HG03571 (cell line): ENCODE data around the gene MYOM1.

ENCODE experiments used
- ATAC-seq: cut with Tn5 transposase; IDR thresholded peaks from one replicate; pipeline ENCODE4 v1.9.1; 2021; ENCODE audit not compliant: unreplicated experiment

The MYOM1 gene

DNA sequence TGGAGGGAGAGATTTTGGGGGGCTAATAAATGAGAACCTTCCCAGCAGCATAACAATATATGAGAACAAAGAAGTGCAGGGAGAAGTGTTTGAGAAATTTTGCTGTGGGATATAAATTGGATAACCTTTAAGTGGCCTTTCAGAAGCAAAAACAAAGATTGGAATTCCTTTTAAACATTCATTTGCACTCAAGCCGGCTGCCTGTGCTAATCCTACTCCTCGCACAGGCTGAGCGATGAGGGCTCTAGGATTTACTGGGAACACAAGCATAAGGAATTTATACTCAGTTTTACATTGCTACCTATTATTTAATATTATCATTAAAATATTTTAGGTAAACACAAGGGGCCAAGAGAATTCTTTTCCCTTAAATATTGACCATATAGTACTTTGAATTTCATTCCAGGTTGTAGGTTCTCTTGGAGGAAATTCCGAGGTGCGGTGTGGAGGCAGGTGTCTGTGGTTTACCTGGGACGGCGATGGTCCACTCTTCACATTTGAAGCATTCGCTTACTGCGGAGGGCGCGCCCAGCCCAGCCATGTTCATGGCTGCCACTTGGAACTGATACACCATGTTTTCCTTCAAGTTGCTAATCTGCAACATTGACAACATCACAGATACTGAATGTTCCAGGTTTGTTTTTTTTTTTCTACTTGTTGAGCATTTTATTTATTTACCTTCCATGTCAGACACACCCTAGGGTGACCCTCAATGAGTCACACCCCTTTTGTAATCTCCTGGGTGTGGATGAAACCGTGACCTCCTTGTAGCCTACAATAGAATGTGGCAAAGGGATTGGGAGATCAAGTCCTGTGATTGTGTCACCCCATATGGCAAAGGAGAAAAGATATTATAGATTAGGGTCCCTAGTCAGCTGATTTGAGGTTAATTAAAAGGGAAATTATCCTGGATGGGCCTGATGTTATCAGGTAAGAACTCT lies 100.1 kb downstream of the MYOM1 start:
- ATAC-seq, result no peak

DNA sequence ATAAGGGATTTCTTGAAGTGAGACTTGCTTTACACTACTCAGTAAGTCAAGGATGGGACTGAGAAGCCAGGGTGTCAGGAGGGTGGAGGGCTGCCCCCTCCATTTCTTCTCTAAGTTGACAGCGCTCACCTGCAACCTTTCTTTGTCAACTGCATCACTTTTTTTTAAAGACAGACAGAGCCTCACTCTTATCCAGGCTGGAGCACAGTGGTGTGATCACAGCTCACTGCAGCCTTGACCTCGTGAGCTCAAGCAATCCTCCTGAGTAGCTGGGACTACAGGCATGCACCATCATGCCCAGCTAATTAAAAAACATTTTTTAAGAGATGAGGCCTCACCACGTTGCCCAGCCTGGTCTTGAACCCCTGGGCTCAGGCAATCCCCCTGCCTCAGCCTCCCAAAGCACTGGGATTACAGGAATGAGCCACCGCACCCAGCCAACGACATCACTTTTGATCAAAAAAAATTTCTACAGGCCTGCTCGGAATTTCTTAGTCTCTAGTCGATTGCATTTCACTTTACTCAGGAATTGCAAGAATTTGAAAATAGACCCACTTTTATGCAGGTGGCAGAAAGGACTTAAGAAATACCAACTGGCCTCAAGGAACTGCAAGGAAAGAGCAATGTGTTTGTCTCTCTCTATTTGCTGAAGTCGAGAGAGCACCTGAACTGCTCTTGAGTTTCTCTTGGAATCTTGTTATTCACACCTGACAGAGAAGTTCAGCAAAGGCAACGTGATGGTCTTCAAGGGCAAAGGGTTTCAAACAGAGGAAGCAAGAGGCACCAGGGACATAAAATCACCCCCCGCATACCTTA lies 101.4 kb downstream of the MYOM1 start:
- no peak for ATAC-seq

DNA sequence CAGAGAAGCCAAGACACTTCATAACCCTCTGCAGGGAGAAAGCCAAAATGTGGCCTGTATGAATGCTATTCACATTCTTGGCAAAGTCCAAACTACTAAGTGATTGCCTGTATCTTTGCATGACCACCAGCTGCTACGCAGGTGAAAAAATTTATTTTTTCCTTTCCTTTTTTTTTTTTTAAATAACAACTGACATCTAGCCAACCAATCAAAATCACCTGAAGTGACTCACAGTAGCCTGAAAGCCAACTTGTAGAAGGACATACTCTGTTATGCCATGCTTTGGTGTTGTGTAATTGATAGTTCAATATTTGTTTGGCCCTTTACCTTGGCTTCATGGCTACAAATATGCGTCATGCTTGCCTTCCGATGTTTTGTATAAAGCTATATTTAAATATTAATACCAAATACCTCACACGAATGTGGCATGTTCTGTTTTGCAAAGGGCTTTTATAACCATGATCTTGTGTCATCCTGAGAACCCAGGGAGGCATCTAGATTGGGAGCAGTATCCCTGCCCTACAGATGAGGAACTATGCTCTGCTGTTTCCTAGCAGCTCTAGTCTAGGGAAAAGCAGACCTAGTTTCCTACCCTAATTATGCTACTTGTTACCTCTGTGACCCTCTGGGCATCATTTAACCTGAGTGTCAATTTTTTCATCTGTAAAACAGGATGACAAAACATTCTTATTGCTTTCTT lies 102.1 kb downstream of the MYOM1 start:
- no peak for ATAC-seq

DNA sequence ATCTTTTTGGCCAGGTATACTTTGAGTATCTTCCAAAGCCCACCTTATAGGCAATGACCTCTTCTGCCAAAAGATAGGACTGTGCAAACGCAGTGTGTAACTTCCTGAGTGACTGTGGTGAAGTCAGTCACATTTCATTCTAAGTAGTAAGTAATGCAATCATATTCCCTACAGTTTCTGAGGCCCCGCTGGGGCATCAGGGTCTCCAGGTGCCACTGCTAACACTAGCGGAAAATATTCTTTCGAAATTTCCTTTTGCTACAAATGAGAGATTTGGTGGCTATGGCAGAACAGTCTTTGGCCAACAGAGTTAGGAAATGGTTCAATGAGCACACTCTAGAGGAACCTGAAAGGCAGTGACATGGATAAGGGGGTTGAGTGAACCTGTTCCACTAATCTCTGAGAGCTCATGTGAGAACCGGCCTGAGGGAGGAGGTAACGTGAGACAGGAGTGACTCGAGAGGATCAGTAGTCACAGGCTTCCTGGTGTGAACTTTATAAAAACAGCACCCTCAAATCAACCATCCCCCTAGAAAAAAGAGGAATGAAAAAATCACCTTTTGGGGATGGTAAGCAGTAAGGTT lies 104.2 kb downstream of the MYOM1 start:
- no peak for ATAC-seq

DNA sequence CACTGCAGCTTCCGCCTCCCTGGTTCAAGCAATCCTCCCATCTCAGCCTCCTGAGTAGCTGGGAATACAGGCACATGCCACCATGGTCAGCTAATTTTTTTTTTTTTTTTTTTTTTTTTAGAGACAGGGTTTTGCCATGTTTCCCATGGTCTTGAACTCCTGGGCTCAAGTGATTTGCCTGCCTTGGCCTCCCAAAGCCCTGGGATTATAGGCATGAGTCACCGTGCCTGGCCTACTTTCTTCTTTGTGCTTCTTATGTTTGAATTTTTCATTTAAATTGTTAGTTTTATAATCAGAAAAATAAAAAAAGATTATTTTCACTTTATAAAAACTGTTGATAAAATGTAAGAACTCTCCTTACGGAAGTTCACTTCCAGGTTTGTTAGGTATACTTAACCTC lies 105.3 kb downstream of the MYOM1 start:
- no peak for ATAC-seq

DNA sequence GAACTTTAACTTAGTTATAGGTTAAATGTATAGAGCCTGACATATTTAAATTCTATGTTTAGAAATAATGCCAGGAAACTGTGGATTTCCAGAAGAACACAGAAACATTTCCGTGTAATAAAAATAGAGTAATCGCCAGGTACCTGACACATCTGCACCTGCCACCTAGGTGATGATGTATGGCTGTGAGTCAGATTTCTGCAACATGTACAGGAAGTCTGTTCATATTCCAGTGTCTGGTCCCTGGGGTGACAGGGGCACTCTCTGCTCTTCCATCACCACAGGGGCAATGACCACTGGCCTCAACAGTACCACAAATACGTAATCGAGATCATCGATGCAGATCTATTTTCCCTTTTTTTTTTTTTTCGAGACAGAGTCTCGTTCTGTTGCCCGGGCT lies 105.7 kb downstream of the MYOM1 start:
- no peak for ATAC-seq

DNA sequence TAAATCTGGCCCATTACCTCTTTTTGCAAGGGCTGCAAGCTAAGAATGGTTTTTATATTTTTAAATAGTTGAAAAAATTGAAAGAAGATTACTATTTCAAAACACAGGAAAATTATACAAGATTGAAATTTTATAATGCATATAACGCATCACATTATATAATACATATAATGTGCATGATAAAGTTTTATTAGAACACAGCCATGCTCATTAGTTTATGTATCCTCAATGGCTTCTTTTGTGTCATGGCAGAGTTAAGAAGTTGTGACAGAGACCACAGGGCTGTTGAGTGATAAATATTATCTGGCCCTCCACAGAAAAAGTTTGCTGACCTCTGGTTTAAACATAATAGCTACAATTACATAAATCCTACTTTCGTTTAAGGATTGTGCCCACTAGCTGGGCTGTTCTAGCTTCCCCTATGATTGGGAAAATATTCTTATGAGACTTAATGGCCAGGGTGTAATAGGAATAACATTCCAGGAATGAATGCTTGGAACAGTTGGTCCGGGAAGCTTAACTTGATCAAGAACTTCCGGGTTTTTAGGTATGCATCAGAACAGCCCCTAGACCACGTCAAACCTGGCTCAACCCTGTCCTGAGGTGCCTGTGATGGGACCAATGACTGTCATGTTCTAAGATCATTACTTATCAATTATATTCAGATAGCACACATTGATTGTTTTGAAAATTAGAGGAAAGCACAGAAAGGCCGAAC lies 108.1 kb downstream of the MYOM1 start:
- ATAC-seq, result no peak

DNA sequence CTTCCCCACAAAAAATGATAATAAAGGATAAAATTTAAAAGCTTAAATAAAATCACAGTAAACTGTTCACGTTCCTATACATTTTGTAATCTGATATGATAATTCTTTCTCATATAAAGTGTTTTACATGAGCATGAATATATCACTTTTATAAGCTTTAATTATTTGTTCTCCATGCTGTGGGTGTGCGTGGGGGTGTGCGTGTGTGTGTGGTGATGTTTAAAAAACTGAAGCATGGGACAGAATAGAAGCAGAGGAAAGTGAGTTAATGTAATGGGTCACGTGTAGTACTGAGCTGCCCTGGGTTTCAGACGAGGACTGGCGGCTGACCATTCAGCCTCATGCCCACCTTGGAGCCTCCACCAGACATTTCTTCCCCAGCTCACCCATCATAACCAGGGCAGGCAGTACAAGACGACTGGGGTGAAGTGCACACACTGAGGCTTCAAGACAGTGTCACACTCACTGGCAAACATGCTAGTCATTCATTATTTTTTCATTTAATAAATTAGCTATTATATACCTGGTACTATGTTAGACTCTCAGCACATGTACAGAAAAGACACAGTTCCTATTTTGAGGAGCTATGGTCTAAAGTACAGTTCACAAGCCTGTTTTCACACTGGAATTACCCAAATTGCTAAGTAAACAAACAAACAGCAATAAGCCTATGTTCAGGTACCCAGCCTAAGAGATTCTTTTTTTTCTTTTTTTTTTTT lies 109.6 kb downstream of the MYOM1 start:
- ATAC-seq, result peak; percentile 72

DNA sequence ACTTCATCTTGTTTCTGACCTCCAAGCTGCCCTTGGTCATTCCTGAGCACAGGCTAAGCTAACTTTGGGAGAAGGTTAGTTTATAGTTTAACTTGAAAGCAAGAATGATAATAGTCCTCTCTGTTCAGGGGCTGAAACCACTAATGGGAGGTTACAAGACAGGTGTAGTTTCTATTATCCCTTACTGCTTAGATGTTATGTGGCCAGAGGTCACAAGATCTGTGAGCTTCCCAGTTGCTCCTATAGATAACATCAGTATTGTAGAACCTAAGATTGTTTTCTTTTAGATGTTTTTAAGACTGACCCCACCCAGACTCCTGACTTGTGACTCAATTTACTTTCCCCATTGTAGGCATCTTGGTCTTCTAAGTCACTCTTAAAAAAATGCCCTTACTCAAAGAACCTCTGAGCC lies 112.0 kb downstream of the MYOM1 start:
- no peak for ATAC-seq

DNA sequence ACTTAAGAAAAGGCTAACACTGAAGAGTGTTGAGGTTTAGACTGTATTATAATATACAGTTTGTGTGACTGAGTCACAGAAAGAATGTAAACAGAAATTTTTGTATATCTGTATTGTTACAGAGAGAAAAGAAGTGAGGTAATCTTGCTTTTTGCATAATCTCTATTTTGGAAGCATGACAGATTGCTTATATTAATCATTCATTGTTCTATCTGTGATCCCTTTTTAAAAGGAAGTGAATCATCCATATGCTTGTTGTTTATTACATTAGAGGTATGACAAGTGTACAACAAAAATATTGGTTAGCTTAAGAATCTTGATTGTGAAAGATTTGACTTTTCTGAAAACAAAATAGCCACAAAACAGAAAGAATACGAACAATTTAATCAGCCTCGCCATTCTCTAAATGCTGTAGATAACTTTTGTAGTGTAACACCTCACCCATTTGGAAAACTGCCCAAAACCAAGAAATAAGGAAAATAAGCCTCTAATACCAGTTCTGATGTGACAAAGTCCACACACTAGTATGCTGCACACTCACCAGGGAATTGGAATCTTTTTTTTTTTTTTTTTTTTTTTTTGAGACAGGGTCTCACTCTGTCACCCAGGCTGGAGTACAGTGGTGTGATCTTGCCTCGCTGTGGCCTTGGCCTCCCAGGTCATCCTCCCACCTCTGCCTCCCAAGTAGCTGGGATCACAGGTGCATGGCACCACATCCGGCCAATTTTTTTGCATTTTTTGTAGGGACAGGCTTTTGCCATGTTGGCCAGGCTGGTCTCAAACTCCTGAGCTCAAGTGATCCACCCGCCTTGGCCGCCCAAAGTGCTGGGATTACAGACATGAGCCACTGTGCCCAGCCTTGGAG lies 115.3 kb downstream of the MYOM1 start:
- ATAC-seq, result no peak

DNA sequence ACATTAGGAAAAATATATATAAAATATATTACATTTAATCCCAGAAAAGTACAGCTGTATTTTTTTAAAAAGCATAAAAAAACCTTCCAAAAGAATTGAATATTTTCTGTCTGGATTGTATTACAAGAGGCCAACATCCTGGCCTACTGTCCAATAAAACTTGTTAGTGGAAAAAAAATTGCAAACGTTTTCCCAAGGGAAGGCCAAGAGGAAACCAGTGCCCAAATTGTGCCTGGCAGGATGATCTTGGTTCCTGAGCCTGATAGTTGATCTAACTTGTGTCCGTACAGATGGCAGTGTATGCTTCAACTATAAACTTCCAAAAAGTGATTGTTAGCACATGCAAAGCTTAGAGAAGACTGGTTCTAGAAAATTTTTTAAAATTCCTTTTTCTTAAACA lies 116.2 kb downstream of the MYOM1 start:
- ATAC-seq, result no peak

DNA sequence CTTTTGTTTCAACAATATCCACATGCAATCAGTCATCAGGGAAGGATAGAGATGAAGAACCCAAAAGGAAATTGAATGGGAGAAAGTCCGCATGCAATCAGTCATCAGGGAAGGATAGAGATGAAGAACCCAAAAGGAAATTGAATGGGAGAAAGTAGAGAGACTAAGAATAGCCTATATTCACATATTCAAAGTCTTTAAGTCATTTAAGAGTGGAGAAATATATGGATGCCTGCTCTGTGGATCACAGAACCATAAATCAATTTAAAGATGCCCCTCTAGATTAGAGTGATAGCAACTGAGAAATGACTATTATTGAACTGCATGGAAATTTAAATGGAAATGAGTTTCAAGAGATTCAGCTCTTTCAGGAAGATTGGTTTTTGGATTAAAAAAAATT lies 116.8 kb downstream of the MYOM1 start:
- ATAC-seq, result no peak

DNA sequence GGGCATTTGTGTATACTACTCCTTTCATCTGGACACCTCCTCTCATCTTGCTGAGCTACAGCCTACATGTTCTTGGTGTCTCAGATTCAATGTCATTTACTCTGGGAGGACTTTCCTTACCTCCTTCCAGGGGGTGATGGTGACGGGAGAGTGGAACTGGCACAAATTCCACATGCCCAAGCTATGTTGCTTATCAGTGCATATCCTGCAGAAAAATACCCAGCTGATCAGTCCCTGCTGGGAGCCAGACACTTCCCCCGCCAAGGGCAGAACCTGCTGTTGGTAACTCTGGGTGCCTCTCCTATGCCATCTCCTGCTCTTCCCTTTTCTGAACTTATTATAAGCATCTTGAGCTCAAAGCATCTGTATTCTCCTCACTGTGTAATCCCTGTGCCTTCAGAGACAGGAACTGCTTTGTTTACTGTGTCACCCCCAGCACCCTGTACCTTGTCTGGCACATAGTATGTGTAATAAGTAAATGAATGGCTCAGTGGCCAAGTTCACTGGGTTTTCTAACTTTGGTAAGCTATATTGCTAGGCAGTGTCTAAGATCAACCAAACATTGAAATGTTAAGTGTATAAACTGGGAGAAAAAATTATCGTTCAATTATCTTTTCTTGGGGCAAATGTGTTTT lies 119.2 kb downstream of the MYOM1 start:
- no peak for ATAC-seq

DNA sequence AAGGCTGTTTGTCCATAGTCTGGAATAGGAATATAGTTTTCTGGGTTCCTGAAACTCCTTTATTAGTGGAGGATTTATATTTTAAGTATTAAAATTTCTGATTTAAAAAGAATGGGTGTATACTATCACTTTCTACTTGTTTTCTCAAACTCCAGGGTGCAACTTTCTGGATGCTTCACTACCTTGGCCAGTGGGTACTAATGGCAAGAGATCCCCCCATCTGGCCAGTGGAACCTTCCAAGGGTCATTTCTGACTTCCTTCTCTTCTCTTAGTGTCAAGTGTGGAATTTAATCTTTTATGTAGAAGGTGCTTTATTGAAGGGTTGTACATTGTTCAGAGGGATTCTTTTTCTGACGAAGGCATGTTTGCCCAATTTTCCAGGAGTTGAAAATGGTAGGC lies 120.4 kb downstream of the MYOM1 start:
- no peak for ATAC-seq

DNA sequence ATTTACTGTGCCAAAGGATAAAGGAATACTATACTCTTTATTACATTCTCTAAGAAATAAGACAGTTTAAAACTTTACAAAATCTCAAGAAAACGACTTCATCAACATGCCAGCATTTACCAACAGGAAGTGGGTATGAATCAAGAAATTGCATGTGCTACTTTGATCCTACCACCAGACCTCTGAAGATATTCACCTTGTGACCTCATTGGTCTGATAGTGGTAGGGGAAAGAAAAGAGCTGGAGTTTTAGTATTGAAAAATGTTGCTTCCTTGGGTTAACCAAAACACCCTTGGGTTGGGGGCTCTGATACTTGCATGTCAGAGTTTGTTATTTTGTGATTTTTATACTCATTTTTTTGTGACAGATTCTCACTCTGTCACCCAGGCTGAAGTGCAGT lies 122.7 kb downstream of the MYOM1 start:
- ATAC-seq, result no peak

DNA sequence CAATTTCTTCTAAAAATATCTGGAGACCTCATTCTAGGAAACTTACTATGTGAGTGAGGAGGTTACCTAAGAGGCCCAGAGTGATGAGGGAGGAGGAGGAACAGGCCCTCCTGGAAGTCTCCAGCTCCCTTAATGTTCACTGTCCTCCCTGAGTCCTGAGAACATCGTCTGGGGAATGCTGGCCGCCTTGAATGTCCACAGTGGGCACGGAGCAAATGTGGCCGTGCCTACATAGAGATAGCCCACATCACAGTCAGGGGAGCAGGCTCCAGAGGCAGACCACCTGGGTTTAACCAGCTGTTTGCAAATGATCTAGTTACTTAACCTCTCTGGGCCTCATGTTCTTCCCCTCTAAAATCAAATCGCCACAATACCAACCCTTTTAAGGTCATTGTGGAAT lies 123.8 kb downstream of the MYOM1 start:
- no peak for ATAC-seq

DNA sequence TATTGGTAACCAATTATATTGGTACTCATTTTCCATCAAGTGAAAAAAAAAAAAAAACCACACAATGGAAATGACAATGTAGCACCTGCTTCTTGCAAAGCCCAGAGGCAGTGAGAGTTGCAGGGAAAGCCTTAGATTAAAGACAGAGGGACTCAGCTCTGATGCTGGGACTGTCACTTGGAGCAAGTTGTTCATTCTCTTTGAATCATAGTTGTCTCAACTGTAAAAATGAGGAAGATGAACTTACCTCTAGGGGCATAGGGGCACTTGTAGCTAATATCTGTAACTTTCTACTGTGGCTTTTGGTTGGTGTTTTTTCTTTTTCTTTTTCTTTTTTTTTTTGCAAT lies 125.5 kb downstream of the MYOM1 start:
- ATAC-seq, result no peak

DNA sequence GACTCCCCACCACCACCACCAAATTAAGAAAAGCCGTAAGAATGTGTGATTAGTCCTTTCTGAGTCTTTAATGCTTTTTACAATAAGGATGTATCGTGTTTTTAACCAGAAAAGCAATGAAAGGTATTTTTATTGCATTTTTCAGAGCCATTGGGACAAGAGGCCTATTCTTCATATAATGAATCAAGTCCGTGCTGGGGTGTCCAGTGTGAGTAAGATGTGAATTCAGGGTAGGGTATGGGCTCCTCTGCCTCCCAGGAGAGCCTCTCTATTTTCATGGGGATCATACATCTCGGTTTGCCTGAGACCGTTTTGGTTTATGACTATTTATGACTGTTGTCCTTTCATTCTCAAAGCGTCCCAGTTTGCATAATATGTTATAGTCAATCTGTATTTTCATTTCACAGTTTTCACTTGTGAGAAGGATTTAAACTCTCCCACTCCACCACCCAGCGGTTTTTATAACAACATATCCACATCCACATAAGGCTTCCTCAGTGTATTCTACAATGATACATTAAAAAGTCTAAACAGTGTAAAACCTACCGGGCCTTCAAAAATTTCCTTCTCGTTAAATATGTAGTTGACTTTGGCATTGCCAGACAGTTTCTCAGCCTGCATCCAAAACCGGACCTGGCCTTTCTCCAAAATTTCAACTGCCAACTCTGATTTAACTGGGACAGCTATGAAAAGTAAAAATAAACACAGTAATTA lies 126.0 kb downstream of the MYOM1 start:
- no peak for ATAC-seq
